CD4-positive, alpha-beta T cell treated with Interleukin-4 for 4 hours (primary cell): ENCODE results near the gene GTPBP3.
"Not testable (repeated sequence)": the region's sequence is repeated elsewhere in the genome, so short reads cannot be mapped to it uniquely, and the experiment has no call there.

Experiments
- DNase-seq: peaks from one replicate; pipeline ENCODE4 v3.0.0-alpha.2; 2020

The GTPBP3 gene

GRCh38 chr19:17347361-17347760, 10.0 kb downstream of the GTPBP3 start:
- DNase-seq: no peak

GRCh38 chr19:17347877-17348276, 10.5 kb downstream of the GTPBP3 start:
- DNase-seq: no peak

- DNase-seq: no peak
Measured at GRCh38 chr19:17348700-17349099, 11.3 kb downstream of the GTPBP3 start.

- no peak for DNase-seq
Measured at GRCh38 chr19:17351815-17352435, 14.6 kb downstream of the GTPBP3 start.

GRCh38 chr19:17352608-17353280, 15.4 kb downstream of the GTPBP3 start:
- DNase-seq: no peak

GRCh38 chr19:17353386-17353785, 16.0 kb downstream of the GTPBP3 start:
- no peak for DNase-seq

- DNase-seq: no peak
Measured at GRCh38 chr19:17357078-17357666, 19.8 kb downstream of the GTPBP3 start.

GRCh38 chr19:17357724-17358123, 20.4 kb downstream of the GTPBP3 start:
- no peak for DNase-seq

- no peak for DNase-seq
Measured at GRCh38 chr19:17358395-17358794, 21.0 kb downstream of the GTPBP3 start.

- DNase-seq: no peak
Measured at GRCh38 chr19:17359905-17360800, 22.8 kb downstream of the GTPBP3 start.

- not testable (repeated sequence) for DNase-seq
Measured at GRCh38 chr19:17363852-17364605, 26.7 kb downstream of the GTPBP3 start.

- DNase-seq: no peak
Measured at GRCh38 chr19:17365361-17365760, 28.0 kb downstream of the GTPBP3 start.

- no peak for DNase-seq
Measured at GRCh38 chr19:17370026-17370587, 32.8 kb downstream of the GTPBP3 start.

GRCh38 chr19:17376935-17377600, 39.7 kb downstream of the GTPBP3 start, which contains the start of gene PLVAP:
Gene PLVAP (minus strand): TSS chr19:17377342. CDS start chr19:17377288, 54 bp downstream.
- no peak for DNase-seq

- DNase-seq: no peak
Measured at GRCh38 chr19:17378271-17378670, 40.9 kb downstream of the GTPBP3 start.

- DNase-seq: no peak
Measured at GRCh38 chr19:17379221-17379631, 41.9 kb downstream of the GTPBP3 start.

- DNase-seq: no peak
Measured at GRCh38 chr19:17380426-17381138, 43.2 kb downstream of the GTPBP3 start.

GRCh38 chr19:17385878-17386611, 48.7 kb downstream of the GTPBP3 start:
- DNase-seq: peak; percentile 44

- no peak for DNase-seq
Measured at GRCh38 chr19:17389288-17389687, 51.9 kb downstream of the GTPBP3 start.
